OCI-M2 (cell line): ENCODE measurements around the gene EFEMP1.
"Not testable (repeated sequence)": the region's sequence is repeated elsewhere in the genome, so short reads cannot be mapped to it uniquely, and the experiment has no call there.

Source experiments
- DNase-seq: peaks from one replicate; lab custom pipeline; 2025; ENCODE audit not compliant: unreplicated experiment; lab: John Stamatoyannopoulos, UW

The EFEMP1 gene

GRCh38 chr2:55869637-55870325 lies 53.8 kb downstream of the EFEMP1 start:
- no peak for DNase-seq

GRCh38 chr2:55865096-55865835 lies 58.3 kb downstream of the EFEMP1 start:
- DNase-seq, result no peak

- DNase-seq, result no peak
Measured at GRCh38 chr2:55864351-55865084, 59.1 kb downstream of the EFEMP1 start.

- DNase-seq, result no peak
Measured at GRCh38 chr2:55862673-55863390, 60.8 kb downstream of the EFEMP1 start.

- DNase-seq, result no peak
Measured at GRCh38 chr2:55862246-55862645, 61.3 kb downstream of the EFEMP1 start.

GRCh38 chr2:55861733-55862132 lies 61.8 kb downstream of the EFEMP1 start:
- no peak for DNase-seq

- DNase-seq, result no peak
Measured at GRCh38 chr2:55860832-55861231, 62.8 kb downstream of the EFEMP1 start.

GRCh38 chr2:55859875-55860274 lies 63.7 kb downstream of the EFEMP1 start:
- no peak for DNase-seq

GRCh38 chr2:55857766-55858165 lies 65.8 kb downstream of the EFEMP1 start:
- DNase-seq, result no peak

- DNase-seq, result no peak
Measured at GRCh38 chr2:55856936-55857335, 66.6 kb downstream of the EFEMP1 start.

- no peak for DNase-seq
Measured at GRCh38 chr2:55848096-55848495, 75.5 kb downstream of the EFEMP1 start.

GRCh38 chr2:55846426-55846825 lies 77.2 kb downstream of the EFEMP1 start:
- DNase-seq, result no peak

GRCh38 chr2:55844986-55845385 lies 78.6 kb downstream of the EFEMP1 start:
- no peak for DNase-seq

GRCh38 chr2:55843994-55844345 lies 79.6 kb downstream of the EFEMP1 start:
- DNase-seq, result no peak

GRCh38 chr2:55843096-55843993 lies 80.2 kb downstream of the EFEMP1 start:
- DNase-seq, result no peak

- no peak for DNase-seq
Measured at GRCh38 chr2:55842046-55842445, 81.5 kb downstream of the EFEMP1 start.

- no peak for DNase-seq
Measured at GRCh38 chr2:55840460-55840859, 83.1 kb downstream of the EFEMP1 start.

- DNase-seq, result no peak
Measured at GRCh38 chr2:55839182-55839819, 84.3 kb downstream of the EFEMP1 start.

- DNase-seq, result no peak
Measured at GRCh38 chr2:55838653-55839052, 84.9 kb downstream of the EFEMP1 start.

GRCh38 chr2:55838117-55838516 lies 85.5 kb downstream of the EFEMP1 start:
- DNase-seq, result not testable (repeated sequence)
